GM18520 (cell line): ENCODE measurements around the gene APLP2.

Experiments used
- ATAC-seq: cut with Tn5 transposase; IDR thresholded peaks from one replicate; pipeline ENCODE4 v1.9.1; 2021; ENCODE audit not compliant: unreplicated experiment

The APLP2 gene

GRCh38 chr11:130054966-130055365 lies 14.7 kb upstream of the APLP2 start:
- ATAC-seq = no peak

- ATAC-seq = no peak
Measured at GRCh38 chr11:130055617-130056016, 14.1 kb upstream of the APLP2 start.

- no peak for ATAC-seq
Measured at GRCh38 chr11:130061017-130061416, 8.7 kb upstream of the APLP2 start.

- ATAC-seq = no peak
Measured at GRCh38 chr11:130062026-130062425, 7.7 kb upstream of the APLP2 start.

- ATAC-seq = no peak
Measured at GRCh38 chr11:130063451-130063850, 6.2 kb upstream of the APLP2 start.

GRCh38 chr11:130064596-130064995 lies 5.1 kb upstream of the APLP2 start:
- no peak for ATAC-seq

GRCh38 chr11:130066338-130066737 lies 3.4 kb upstream of the APLP2 start:
- ATAC-seq = no peak

GRCh38 chr11:130068546-130068985 lies 1.1 kb upstream of the APLP2 start:
- no peak for ATAC-seq

GRCh38 chr11:130068986-130069658 lies 572 bp upstream of the APLP2 start:
- ATAC-seq = no peak

GRCh38 chr11:130070109-130070845 lies 583 bp downstream of the APLP2 start:
- peak; percentile 9 for ATAC-seq

GRCh38 chr11:130070846-130071200 lies 1.1 kb downstream of the APLP2 start:
- ATAC-seq = no peak

- no peak for ATAC-seq
Measured at GRCh38 chr11:130071211-130071712, 1.6 kb downstream of the APLP2 start.

- no peak for ATAC-seq
Measured at GRCh38 chr11:130074736-130075135, 5.0 kb downstream of the APLP2 start.

- ATAC-seq = no peak
Measured at GRCh38 chr11:130076778-130077481, 7.2 kb downstream of the APLP2 start.

- no peak for ATAC-seq
Measured at GRCh38 chr11:130077671-130078070, 8.0 kb downstream of the APLP2 start.

GRCh38 chr11:130078080-130078479 lies 8.4 kb downstream of the APLP2 start:
- ATAC-seq = no peak

GRCh38 chr11:130085671-130086290 lies 16.1 kb downstream of the APLP2 start:
- ATAC-seq = no peak

GRCh38 chr11:130086669-130087068 lies 17.0 kb downstream of the APLP2 start:
- no peak for ATAC-seq

GRCh38 chr11:130087294-130087926 lies 17.7 kb downstream of the APLP2 start:
- no peak for ATAC-seq

- ATAC-seq = no peak
Measured at GRCh38 chr11:130088217-130088616, 18.5 kb downstream of the APLP2 start.
